Natural killer cell treated with Interleukin-12 subunit alpha and Interleukin-12 subunit beta and Interleukin-15 and Interleukin-18, amount 100 ng/mL, for 72 hours (primary cell): ENCODE results near the gene ANKRD2. TPM values are rescaled to one million over a fixed set of nuclear protein-coding genes. Genes with fewer than 3 reads are reported as not detected.
"Not testable (repeated sequence)": the region's sequence is repeated elsewhere in the genome, so short reads cannot be mapped to it uniquely, and the experiment has no call there.

Experiments used
- ATAC-seq, 2 donors: fragments of 150-1000 bp; cut with Tn5 transposase in 1 of 2; sonication (Bioruptor Pico), chemical (Tn5 transposase) in 1 of 2; 2 replicates each; pipeline ENCODE4 v1.10.0; 2021
- DNase-seq: peaks from one replicate; pipeline ENCODE4 v3.0.0; 2022; ENCODE audit warnings: low spot score
- H3K27ac Mint-ChIP-seq, 2 donors: 1 replicate in 1 of 2; 2 replicates in 1 of 2; pipeline ENCODE4 v1.8.0; 2022; ENCODE audit warnings: mixed read lengths in 2 of 2, mild to moderate bottlenecking in 1 of 2, moderate library complexity in 1 of 2
- H3K27me3 Mint-ChIP-seq, 2 donors: 1 replicate in 1 of 2; 2 replicates in 1 of 2; pipeline ENCODE4 v1.8.0; 2022; ENCODE audit warnings: mixed read lengths in 2 of 2
- H3K36me3 Mint-ChIP-seq: one replicate; pipeline ENCODE4 v1.8.0; 2022; ENCODE audit warnings: mixed read lengths
- H3K4me1 Mint-ChIP-seq, 2 donors: 1 replicate in 1 of 2; 2 replicates in 1 of 2; pipeline ENCODE4 v1.8.0; 2022; ENCODE audit warnings: low read depth in 2 of 2, mixed read lengths in 2 of 2, mild to moderate bottlenecking in 1 of 2
- H3K4me3 Mint-ChIP-seq: one replicate; pipeline ENCODE4 v1.8.0; 2022; ENCODE audit warnings: mixed read lengths
- H3K9me3 Mint-ChIP-seq: 2 replicates; pipeline ENCODE4 v1.8.0; 2022; ENCODE audit warnings: mixed read lengths
- total RNA-seq, 2 donors: library from RNA; stranded (reverse); gene quantifications; one replicate each; pipeline ENCODE4 v1.2.3, GENCODE V29; 2022

ANKRD2 gene, protein sequence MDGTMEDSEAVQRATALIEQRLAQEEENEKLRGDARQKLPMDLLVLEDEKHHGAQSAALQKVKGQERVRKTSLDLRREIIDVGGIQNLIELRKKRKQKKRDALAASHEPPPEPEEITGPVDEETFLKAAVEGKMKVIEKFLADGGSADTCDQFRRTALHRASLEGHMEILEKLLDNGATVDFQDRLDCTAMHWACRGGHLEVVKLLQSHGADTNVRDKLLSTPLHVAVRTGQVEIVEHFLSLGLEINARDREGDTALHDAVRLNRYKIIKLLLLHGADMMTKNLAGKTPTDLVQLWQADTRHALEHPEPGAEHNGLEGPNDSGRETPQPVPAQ
- not detected for total RNA-seq

DNA sequence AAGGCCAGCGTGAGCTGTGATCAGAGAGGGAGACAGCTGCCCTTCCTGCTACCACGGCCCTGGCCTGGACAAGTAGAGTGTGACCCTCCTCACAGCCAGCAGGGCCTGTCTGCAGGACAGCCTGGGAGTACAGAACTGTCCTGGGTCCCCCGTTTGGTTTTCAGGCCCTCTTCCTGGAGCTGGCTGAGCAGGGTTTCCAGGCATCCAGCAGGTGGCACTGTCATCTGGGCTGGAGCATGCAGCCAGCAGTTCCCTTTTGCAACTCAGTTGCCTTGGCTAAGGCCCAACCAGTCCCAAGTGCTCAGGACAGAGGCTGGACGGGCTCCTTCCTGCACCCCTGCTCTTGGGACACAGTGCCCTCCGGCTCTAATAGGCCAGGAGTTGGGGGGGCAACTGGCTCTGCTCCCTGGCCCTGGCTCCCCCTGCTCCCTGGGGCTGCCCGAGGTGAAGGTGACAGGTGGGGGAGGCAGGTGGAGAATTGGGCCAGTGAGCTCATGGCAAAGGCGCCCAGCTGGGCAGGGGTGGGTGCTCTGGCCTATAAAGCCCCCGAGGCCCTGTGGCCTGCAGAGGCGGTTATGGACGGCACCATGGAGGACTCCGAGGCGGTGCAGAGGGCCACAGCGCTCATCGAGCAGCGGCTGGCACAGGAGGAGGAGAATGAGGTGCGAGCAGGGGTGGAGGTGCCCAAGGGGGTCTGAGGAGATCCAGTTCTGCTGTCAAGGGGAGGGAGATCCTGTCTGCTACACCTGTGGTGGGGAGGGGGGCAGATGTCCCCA is at the start of gene ANKRD2:
ANKRD2 (plus strand) TSS at position 566 of the 776 bp plus-strand sequence; CDS start at position 576, 10 bp downstream.
- Mint-ChIP-seq H3K27ac (no peak within 1 kb of the TSS), H3K4me1 (no peaks in the 10 kb centered on the region), H3K4me3 (no peak within 1 kb of the TSS), H3K27me3 (no peaks in the 10 kb centered on the region), H3K9me3 (no peaks in the 10 kb centered on the region), H3K36me3 (no peaks in the 10 kb centered on the region)
- ATAC-seq = peak; percentile 54 to 61
- DNase-seq = no peak

DNA sequence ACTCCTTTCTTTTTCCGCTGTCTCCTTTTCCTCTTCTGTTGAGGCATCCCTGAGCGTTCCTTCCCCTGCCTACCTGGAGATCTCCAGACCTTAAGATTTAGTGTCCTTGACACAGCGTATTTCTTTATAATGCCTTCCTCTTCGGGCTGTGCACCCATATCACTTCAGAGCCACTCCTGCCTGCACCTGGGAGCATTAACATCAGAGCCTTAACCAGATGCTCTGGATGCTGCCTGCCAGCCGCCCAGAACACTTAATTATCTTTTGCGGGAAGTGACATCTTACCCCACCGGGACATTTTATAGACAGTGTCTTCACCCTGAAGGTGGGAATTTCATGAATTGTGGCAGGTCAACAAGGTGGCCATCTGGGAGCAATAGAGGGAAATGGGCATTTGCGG is 49.6 kb upstream of the ANKRD2 start:
- Mint-ChIP-seq H3K4me1 (no peaks in the 10 kb centered on the region), H3K9me3 (no peaks in the 10 kb centered on the region), H3K4me3 (no peak overlapping the region), H3K27me3 (peaks cover 10 to 23% of the 10 kb centered on the region in 2 donors), H3K27ac (no peak overlapping the region), H3K36me3 (no peaks in the 10 kb centered on the region)
- ATAC-seq (no peak), DNase-seq (no peak)

DNA sequence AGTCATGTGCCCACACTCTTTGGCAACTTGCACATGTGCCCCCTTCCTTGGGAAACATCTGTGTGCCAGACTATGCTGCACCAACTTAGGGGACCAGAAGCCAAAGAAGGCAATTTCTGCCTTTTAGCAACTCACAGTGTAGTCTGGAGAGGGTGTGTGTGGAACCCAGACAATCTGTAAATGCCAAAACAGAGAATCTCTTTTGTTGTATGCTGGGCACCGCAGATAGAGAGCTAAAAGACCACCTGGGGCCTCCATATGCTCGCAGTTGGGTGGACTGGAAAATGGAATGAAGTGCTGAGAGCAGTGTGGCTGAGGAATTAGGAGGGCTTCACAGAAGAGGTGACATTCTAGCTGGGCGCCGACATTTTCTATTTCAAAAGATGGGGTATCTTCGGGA is 47.5 kb upstream of the ANKRD2 start:
- Mint-ChIP-seq H3K9me3 (no peaks in the 10 kb centered on the region), H3K27me3 (peaks cover 2 to 15% of the 10 kb centered on the region in 2 donors), H3K36me3 (no peaks in the 10 kb centered on the region), H3K4me3 (no peak overlapping the region), H3K4me1 (no peaks in the 10 kb centered on the region), H3K27ac (no peak overlapping the region)
- no peak for DNase-seq
- no peak for ATAC-seq

DNA sequence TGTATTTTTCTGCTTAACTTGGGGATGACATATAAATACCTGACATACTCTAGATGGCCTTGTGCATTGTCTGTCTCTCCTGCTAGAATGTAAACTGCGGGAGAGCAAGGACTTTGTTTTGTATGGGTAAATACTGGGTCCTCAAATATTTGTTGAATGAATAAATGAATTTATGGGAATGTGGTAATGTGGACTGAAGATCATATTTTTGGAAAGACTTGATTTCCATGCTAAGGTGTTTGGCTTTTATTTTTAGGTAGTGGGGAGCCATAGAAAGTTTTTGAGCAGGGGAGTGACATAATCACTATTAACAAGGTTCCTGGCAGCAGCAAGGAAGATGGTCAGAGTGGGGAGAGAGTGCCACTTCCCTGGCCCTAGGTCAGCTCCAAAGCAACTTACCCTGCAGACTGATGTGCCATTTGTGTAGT is 46.9 kb upstream of the ANKRD2 start:
- Mint-ChIP-seq H3K27ac (no peak overlapping the region), H3K36me3 (no peaks in the 10 kb centered on the region), H3K4me3 (no peak overlapping the region), H3K4me1 (no peaks in the 10 kb centered on the region), H3K27me3 (peaks cover 2 to 15% of the 10 kb centered on the region in 2 donors), H3K9me3 (no peaks in the 10 kb centered on the region)
- DNase-seq (peak; percentile 26), ATAC-seq (no peak)

DNA sequence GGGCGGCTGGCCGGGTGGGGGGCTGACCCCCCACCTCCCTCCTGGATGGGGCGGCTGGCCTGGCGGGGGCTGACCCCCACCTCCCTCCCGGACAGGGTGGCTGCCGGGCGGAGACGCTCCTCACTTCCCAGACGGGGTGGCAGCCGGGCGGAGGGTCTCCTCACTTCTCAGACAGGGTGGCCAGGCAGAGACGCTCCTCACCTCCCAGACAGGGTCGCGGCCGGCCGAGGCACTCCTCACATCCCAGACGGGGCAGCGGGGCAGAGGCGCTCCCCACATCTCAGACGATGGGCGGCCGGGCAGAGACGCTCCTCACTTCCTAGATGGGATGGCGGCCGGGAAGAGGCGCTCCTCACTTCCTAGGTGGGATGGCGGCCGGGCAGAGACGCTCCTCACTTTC is 43.7 kb upstream of the ANKRD2 start:
- not testable (repeated sequence) for H3K4me1 Mint-ChIP-seq, H3K4me3 Mint-ChIP-seq, H3K27me3 Mint-ChIP-seq, DNase-seq, H3K36me3 Mint-ChIP-seq, H3K27ac Mint-ChIP-seq, H3K9me3 Mint-ChIP-seq, ATAC-seq

DNA sequence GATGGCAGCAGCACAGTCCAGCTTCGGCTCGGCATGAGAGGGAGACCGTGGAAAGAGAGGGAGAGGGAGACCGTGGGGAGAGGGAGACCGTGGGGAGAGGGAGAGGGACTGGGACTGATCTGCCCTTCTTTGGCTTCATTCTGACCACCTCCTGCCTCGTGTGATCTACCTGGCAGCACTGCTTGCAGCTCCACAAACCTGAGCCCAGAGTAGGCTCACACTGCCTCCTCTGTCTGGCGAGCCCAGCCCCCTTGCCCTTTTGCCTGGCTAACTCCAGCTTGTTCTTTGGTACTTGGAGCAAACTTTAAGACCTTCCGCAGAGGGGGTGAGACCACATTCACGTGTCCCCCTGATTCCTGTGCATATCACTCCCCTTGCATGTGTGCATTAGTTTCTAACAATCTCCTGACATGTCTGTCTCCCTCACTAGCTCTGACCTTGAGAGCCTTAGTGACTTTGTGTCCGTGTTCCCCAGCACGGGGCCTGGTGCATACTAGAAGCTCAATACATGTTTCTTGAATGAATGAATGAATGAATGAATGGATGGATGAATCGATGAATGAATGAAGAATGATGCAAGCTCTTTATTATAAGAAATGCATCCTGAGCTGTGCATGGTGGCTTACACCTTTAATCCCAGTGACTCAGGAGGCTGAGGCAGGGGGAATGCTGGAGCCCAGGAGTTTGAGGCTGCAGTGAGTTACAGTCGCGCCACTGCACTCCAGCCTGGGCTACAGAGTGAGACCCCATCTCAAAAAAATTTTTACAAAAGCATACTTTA is 42.7 kb upstream of the ANKRD2 start:
- ATAC-seq (peak; percentile 6 to 15), DNase-seq (no peak)
- Mint-ChIP-seq H3K36me3 (no peaks in the 10 kb centered on the region), H3K9me3 (no peaks in the 10 kb centered on the region), H3K27ac (no peak overlapping the region), H3K4me1 (no peaks in the 10 kb centered on the region), H3K27me3 (no peaks in the 10 kb centered on the region), H3K4me3 (no peak overlapping the region)

DNA sequence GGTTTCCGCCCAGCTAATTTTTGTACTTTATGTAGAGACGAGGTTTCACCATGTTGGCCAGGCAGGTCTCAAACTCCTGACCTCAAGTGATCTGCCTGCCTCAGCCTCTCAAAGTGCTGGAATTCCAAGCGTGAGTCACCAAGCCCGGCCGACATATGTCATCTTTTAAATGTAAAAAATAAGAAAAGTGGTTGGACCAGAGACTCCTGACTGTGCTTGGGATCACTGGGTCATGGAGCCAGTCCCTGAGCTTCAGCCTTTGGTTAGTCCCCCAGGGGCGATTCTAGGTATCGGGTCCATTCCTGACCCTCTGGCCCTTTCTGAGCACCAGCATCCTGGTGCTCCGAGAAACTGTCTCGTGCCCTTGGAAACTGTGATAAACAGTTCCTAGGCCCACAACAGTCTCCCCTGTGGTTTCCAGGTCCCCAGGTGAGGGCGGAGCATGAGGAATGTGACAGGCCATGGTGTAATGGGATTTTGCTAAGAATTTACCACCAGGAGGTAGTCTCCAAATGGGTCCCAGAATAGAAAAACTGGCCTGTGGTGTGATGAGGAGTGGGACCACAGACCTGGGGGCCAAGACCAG is 41.1 kb upstream of the ANKRD2 start:
- Mint-ChIP-seq H3K4me3 (no peak overlapping the region), H3K36me3 (no peaks in the 10 kb centered on the region), H3K27ac (no peak overlapping the region), H3K4me1 (no peaks in the 10 kb centered on the region), H3K27me3 (no peaks in the 10 kb centered on the region), H3K9me3 (no peaks in the 10 kb centered on the region)
- ATAC-seq (no peak), DNase-seq (no peak)

DNA sequence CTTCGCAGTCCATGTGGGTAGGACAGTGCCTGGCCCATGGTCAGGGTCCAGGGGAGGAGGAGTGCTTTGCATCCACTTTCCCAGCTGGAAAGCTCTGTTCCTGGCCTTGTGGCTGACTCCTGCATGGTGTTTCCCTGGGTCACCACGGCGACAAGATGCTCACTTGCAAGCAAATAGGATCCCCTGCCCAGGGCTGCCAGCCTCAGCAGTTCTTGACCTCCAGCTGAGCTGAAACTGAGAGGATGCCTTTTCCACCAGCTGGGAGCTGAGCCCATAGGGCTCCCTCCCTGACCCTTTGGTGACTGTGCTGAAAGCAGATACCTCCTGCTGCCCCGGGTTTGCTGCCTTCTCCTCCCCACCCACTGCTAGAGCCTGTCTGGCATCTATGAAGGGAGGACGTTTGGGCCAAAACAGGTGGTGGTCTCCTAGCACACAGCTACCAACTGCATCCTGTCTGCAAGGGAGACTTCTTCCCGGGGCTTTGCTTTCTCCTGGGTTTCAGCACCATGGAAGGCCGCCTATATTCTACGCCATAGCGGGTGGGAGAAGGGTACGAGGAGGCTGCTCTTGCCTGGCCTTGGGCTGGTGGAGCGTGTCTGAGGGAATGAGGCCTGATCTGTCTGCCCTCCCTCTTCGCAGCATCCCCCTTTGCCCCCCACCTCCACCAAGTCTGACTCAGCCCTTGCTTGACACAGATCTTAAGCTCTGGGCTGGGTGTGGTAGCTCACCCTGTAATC is 39.5 kb upstream of the ANKRD2 start:
- Mint-ChIP-seq H3K4me3 (no peak overlapping the region), H3K27ac (no peak overlapping the region), H3K27me3 (no peaks in the 10 kb centered on the region), H3K4me1 (no peaks in the 10 kb centered on the region), H3K9me3 (no peaks in the 10 kb centered on the region), H3K36me3 (no peaks in the 10 kb centered on the region)
- ATAC-seq (no peak), DNase-seq (no peak)

DNA sequence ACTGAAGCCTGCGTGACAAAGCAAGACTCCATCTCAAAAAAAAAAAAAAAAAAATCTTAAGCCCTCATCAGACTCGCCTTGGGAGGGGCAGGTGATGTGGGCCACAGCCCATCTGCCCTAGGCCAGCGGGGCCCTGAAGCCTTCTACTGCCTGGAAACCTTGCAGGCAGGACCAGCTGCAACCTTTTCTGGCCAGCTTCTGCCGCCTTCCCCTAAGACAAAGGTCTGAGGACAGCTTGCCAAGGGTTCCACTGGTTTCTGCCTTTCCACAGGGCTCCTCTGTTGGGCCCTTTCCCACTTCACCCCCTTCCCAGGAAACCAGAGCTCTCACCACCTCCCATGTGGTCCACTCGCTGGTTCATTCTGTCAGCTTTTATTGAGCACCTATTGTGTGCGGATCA is 38.7 kb upstream of the ANKRD2 start:
- Mint-ChIP-seq H3K4me3 (no peak overlapping the region), H3K9me3 (no peaks in the 10 kb centered on the region), H3K36me3 (no peaks in the 10 kb centered on the region), H3K27me3 (no peaks in the 10 kb centered on the region), H3K27ac (no peak overlapping the region), H3K4me1 (no peaks in the 10 kb centered on the region)
- DNase-seq (no peak), ATAC-seq (no peak)

DNA sequence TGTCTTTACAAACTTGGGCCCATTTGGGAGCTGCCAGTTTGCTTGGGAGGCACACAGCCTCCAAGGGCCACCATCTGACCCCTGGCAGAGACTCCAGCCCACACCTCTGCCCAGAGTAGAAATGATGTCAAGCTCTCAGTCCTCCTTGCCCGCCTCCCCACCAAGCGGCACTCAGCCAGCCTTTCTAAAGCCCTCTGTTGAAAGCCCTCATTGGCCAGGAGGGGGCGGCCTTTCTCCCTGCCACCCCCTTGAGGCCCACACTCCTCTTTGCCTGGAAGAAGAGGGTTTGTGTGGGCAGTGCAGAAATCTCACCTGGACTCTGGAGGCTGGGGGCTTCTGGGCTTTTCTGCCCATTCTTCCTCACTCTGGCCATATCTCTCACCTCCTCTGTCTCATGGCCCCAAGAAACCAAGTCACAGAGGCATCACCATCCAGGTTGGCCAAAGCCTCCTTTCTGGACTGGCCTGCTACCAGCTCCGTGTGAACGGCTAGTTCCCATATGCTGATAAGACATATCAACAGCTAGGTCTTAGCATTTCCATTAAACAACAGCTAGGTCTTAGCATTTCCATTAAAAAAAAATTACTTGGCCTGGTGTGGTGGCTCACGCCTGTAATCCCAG is 37.7 kb upstream of the ANKRD2 start:
- no peak overlapping the region for H3K27ac Mint-ChIP-seq
- H3K4me3 Mint-ChIP-seq = no peak overlapping the region
- DNase-seq = no peak
- no peaks in the 10 kb centered on the region for H3K4me1 Mint-ChIP-seq
- no peaks in the 10 kb centered on the region for H3K36me3 Mint-ChIP-seq
- H3K27me3 Mint-ChIP-seq = no peaks in the 10 kb centered on the region
- ATAC-seq = peak in 1 of 2 donors; percentile 56
- no peaks in the 10 kb centered on the region for H3K9me3 Mint-ChIP-seq

DNA sequence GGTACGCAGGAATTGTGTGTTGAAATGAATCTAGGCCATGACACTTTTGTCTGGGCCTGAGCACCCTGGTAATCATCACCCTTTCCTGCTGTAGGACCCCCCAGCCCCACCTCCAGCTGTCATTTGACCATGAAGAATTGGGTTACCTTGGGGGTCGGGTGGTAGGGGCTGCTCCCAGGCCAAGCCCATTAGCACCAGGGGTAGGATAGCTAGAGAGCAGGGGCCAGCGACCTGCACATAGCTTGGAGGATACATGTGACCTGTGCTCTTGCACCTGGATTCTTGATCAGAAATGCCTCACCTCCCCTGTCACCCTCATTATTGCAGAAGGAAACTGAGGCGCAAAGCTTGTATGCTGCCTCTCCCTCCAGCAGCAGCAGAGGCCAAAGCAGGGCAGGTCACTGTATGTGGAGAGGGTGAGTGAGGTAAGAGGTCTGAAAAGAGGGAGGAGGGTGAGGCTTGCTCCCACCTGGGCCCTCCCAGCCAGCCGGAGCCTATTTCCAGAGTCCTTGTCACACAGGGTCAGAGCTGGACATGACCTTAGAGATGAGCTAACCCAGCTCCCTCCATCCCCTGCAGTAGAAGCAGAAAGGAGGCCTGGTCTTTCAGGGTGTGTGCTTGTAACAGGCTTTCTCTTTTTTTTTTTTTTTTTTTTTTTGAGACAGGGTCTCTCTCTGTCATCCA is 35.3 kb upstream of the ANKRD2 start:
- no peaks in the 10 kb centered on the region for H3K27me3 Mint-ChIP-seq

DNA sequence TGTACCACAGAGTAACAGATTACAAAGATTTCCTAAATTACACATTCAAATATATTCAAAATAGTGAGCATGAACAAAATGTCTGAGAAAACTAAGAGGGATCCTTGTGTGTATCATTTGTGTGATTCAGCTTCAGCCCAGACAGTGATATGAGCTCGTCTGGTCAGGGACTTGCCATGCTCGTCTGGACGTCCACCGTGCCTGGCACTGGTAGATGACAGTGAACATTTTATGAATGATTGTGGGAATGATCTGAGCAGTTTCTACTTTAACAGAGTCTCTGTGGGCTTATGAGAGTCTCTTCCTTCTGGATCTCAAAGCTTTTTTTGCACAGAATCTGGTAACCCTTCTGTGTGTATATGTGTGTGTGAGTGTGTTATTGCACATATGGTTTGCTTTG is 34.2 kb upstream of the ANKRD2 start:
- H3K9me3 Mint-ChIP-seq = no peaks in the 10 kb centered on the region
- no peak overlapping the region for H3K4me3 Mint-ChIP-seq
- DNase-seq (no peak), ATAC-seq (no peak)
- peaks cover 12 to 14% of the 10 kb centered on the region in 2 donors for H3K4me1 Mint-ChIP-seq
- H3K27me3 Mint-ChIP-seq = peaks cover 0 to 2% of the 10 kb centered on the region in 2 donors
- H3K36me3 Mint-ChIP-seq = no peaks in the 10 kb centered on the region
- no peak overlapping the region for H3K27ac Mint-ChIP-seq

More for the DNA sequence above, 35.3 kb upstream of the ANKRD2 start:
- Mint-ChIP-seq H3K4me1 (peaks cover 3 to 4% of the 10 kb centered on the region in 2 donors), H3K4me3 (no peak overlapping the region), H3K9me3 (no peaks in the 10 kb centered on the region), H3K27ac (no peak overlapping the region), H3K36me3 (no peaks in the 10 kb centered on the region)
- peak in 1 of 2 donors; percentile 49 for ATAC-seq
- DNase-seq = no peak
